Epidermal melanocyte (primary cell): ENCODE measurements around the gene OR8A1.

ENCODE experiments used
- DNase-seq: peaks from one replicate; pipeline ENCODE4 v3.0.0; 2011; ENCODE audit warnings: low spot score; ENCODE audit not compliant: insufficient read length

The OR8A1 gene

GRCh38 chr11:124569697-124570096 lies at the start of gene OR8A1:
Gene OR8A1 (plus strand): TSS chr11:124569997. CDS start chr11:124570120, 123 bp downstream.
- DNase-seq = no peak

DNA sequence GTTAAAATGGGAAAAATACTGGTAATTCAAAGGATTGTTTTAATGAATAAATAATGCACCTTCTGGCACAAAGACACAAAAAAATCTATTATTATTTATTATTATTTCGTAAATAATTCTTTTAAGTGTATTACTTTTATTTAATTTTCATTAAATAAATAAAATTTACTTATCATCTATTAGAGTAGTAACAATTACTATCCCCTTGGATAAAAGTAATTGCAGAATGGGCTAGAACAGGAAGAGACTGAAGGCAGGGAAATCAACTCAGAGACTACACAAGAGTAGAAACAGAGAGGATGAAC lies 49.3 kb upstream of the OR8A1 start:
- no peak for DNase-seq

GRCh38 chr11:124533626-124534025 lies 36.2 kb upstream of the OR8A1 start:
- no peak for DNase-seq

- no peak for DNase-seq
Observed at GRCh38 chr11:124534051-124534450, 35.7 kb upstream of the OR8A1 start.

DNA sequence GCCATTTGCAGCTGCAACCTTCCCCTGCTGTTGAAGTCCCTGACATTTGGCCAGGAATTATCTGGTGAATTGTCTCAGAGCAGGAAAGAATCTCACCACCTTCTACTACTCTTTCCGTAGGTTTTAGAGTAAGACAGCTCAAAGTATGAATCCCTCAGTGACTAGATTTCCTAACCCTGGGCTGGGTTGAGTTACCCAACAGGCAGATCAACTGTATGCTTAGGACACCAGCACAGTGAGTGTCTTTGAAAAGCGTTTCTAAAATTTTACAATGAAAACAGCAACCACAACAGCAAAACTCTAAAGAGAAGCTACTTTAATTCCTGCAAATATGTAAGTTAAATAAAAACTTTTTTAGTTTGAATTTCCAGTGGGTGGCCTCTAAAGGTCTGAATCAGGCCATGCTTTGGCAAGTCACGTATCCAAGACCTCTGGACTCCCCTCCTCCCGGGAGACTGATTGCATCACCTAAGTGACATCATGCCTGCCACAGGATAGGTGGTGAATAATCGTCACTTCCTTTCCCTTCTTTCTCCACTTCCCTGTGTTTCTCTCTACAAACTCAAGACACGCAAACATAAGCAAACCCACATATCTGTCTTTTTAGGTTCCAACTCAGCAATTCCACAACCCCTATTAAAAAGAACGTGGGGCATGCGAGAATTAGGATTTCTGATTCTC lies 34.1 kb upstream of the OR8A1 start:
- no peak for DNase-seq

DNA sequence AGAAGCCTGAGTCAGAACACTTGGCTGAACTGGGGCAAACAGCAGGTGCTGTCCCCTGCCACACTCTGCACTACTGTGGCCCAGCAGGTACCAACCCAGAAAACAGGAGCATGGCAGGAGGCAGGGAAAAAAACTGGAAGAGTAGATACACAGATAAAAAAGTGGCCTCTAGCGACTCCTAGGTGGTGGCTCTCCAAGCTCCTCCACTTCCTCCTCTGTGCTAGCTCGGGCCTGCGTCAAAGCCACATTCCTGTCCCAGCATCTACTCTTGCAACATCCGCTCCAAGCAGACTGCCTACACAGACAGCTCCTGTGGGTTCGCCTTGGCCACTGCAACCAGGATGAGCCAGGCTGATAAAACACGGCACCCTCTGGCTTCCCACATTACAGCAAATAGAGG lies 33.3 kb upstream of the OR8A1 start:
- DNase-seq = no peak

- DNase-seq = no peak
Observed at GRCh38 chr11:124538019-124538418, 31.8 kb upstream of the OR8A1 start.

DNA sequence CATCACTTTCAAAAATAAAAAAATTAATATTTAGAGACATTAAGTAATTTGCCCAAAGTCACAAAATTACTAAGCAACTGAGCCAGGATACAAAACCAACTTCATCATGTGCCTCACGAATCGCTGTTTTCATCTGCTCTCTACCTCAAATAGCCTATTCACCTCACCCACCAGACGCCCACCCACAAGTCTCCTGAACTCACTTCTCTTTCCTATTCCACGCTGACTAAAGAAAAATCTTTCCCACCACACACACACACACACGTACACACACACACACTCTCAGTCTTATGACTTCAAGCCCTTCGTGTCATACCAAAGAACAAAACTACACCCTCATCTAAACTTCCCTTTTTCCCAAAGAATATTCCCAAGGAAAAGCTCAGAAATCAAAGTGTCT lies 28.6 kb upstream of the OR8A1 start:
- DNase-seq = no peak

DNA sequence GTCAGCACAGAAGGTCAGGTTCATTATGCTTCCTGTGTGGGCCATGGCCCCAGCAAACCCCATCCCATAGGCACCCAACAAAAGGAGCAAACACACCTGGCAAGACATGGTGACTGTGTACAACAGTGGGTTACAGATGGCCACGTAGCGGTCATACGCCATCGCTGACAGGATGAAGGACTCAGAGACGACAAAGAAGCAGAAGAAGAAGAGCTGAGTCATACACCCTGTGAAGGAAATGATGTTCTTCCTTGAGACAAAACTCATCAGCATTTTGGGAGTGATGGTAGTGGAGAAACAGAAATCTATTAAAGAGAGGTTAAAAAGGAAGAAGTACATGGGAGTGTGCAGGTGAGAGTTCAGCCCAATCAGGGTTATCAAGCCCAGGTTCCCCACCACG lies 26.7 kb upstream of the OR8A1 start:
- DNase-seq = no peak

DNA sequence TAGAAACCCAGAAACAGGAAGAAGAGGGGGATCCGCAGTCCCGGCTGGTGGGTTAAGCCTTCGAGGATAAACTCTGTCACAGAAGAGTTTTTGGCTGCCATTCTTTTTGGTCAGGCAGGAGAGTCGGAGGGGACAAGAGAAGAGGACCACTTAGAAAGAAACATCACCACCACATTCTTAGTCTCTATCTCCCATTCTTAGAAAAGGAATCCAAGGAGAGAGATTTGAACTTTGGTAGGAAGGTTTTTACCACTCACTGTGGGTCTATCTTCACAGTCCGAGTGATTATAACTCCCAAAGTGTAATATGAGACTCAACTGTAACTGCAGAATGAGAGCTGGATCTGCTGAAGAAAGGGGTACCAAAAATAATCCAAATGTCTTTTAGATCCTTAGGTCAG lies 26.2 kb upstream of the OR8A1 start, which contains the start of gene OR8B12:
OR8B12 (minus strand) TSS at position 101 of the 400 bp plus-strand sequence; CDS start at position 101, 0 bp downstream.
- no peak for DNase-seq

- no peak for DNase-seq
Observed at GRCh38 chr11:124551189-124551588, 18.6 kb upstream of the OR8A1 start.

DNA sequence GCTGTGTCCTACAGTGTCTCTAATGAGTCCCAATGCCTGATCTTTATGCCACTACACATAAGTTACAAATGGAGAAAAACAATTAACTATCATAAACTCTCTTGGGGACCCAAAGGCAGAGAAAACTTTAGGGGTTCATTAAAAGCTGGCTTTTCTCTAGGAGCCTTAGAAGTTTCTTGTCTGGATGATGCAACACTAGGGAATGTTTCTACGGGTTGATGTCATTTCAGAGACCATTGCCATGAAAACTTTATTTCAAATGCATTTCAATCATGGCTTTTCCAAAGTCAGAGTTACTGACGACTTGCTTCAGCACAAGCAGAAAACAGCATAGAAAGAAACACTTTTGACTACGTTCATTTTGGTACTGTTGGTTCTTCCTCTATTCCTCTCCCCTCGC lies 17.8 kb upstream of the OR8A1 start:
- no peak for DNase-seq

- no peak for DNase-seq
Observed at GRCh38 chr11:124556828-124557227, 13.0 kb upstream of the OR8A1 start.

DNA sequence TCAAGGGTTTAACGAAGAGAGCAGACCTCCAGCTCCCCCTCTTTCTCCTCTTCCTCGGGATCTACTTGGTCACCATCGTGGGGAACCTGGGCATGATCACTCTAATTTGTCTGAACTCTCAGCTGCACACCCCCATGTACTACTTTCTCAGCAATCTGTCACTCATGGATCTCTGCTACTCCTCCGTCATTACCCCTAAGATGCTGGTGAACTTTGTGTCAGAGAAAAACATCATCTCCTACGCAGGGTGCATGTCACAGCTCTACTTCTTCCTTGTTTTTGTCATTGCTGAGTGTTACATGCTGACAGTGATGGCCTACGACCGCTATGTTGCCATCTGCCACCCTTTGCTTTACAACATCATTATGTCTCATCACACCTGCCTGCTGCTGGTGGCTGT lies 363 bp downstream of the OR8A1 start:
- no peak for DNase-seq

DNA sequence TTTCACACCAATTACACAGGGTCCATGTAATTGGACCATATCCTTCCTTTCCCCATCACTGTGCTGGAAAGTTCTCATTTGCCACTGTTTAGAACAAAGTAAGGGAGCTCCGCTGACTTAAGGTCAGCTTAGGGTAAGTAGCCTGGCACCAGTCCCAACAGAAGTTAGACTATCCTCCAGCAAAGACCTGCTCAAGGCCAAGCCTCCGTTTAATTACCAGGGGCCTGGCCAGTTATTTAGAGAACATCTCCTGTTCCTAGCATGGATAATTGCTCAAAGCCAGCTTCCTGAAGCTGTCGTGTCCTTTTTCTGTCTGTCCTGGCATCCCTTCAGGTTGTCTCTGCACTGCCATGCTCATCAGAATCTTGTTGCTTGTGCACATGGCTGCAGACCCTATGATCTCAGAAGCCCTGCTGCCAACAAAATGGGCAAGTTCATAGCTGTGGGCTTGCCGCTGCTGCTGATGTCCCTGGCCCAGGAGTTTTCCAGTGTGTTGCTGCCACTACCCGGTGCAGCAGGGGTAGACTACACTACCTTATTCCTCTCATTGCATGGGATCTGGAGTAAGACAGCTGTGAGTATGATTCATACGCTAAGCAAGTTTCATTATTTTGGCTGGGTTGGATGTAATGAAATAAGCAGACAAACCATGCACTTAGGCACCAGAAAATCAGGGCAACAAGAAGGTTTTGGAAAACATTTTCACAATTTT lies 8.1 kb downstream of the OR8A1 start:
- DNase-seq = no peak

GRCh38 chr11:124578761-124579160 lies 9.0 kb downstream of the OR8A1 start:
- DNase-seq = no peak

DNA sequence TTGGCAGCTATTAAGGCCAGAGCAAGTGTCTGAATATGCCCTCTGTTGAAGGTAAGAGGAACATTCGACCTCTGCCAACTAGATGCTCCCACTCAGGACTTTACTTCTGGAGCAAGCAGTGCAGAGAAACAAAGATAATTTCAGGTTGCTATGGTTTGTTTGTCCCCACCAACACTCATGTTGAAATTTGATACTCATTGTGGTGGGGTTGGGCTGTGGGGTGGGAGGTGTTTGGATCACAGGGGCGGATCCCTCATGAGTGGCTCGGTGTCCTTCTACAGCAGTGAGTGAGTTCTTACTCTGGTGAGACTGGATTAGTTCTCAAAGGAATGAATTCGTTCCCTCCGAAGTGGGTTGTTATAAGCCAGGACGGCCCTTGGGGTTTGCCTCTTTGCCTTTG lies 12.0 kb downstream of the OR8A1 start:
- no peak for DNase-seq

DNA sequence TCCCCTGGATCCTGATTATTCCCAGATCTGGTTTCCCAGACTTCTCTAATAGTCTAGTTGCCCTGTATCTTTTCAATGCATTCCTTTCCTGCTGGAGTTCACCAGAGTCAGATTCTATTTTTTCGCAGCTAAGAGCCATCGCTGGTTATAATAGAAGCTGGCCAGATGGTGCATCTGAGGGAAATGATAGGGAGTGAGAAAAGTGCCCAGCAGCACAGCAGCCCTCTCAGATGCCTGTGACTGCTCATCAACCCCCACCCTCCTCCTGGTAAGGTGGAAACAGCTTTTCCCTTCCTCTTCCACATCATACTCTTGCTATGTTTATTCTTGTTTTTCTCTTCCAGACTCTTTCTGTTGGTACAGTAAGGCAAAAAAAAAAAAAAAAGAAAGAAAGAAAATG lies 12.8 kb downstream of the OR8A1 start:
- no peak for DNase-seq

DNA sequence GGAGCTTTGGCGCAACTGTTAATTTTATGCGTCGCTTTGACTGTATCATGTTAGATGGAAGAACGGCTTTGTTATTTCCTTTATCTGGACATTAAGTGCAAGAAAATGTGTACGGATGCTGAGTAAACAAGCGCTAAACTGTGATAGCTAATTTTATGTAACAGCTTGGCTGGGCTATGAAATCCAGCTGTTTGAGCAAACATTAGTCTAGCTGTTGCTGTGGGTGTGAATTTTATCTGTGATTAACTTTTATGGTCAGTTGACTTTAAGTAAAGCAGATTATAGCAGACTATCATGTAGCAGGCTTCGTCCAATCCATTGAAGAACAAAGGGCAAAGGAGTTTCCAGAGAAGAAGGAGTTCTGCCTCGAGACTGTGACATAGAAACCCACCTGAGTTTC lies 14.0 kb downstream of the OR8A1 start:
- no peak for DNase-seq

GRCh38 chr11:124584681-124585372 lies 15.0 kb downstream of the OR8A1 start:
- DNase-seq = no peak

- DNase-seq = no peak
Observed at GRCh38 chr11:124586238-124586860, 16.6 kb downstream of the OR8A1 start.

DNA sequence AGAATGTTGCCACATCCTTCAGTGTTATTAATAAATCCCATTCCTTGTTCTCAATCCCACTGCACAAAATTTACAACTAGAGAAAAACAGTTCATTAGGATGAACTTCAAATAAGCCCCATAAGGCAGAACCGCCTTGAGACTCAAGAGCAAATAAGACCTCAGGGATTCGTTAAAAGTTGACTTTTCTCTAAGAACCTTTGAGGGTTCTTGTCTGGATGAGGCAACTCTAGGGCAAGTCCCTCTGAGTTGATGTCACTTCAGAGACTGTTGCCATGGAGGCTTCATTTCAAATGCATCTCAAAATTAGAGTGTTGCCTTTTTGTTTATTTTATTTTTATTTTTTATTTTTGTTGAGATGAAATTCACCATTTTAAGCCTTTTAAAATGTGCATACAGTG lies 21.6 kb downstream of the OR8A1 start:
- no peak for DNase-seq
